ENCODE measurements around the gene GATD1.

GRCh38 chr11:721741-722345, 55.4 kb downstream of the GATD1 start:
- TF ChIP-seq RARB (CRISPR knock-in tag; IDR thresholded peaks at IDR 0.05): no peak
- no peak for TF ChIP-seq GLIS3 (CRISPR knock-in tag; IDR thresholded peaks at IDR 0.05)
- no peak for TF ChIP-seq ZNF8 (CRISPR knock-in tag; IDR thresholded peaks at IDR 0.05)
- TF ChIP-seq CSRNP3 (CRISPR knock-in tag; IDR thresholded peaks at IDR 0.05): no peak
- no peak for TF ChIP-seq ZFP3 (CRISPR knock-in tag; IDR thresholded peaks at IDR 0.05)
- no peak for TF ChIP-seq ZNF70 (CRISPR knock-in tag; IDR thresholded peaks at IDR 0.05)

Measured in SK-N-SH treated with all-trans-retinoic acid at 6 μM for 48 hours (cell line).